HFFc6 (cell line): ENCODE results near the gene COL4A1. TPM values are rescaled to one million over a fixed set of nuclear protein-coding genes. Genes with fewer than 3 reads are reported as not detected.

Source experiments
- DNase-seq: peaks from one replicate; pipeline ENCODE4 v3.0.0-alpha.2; 2018
- H3K27ac Mint-ChIP-seq: 2 replicates; pipeline ENCODE4 v1.8.0; 2020; ENCODE audit warnings: mild to moderate bottlenecking, mixed read lengths
- H3K27me3 Mint-ChIP-seq: 2 replicates; pipeline ENCODE4 v1.8.0; 2021; ENCODE audit warnings: mild to moderate bottlenecking, moderate library complexity, mixed read lengths; ENCODE audit not compliant: insufficient read depth
- H3K36me3 Mint-ChIP-seq: 2 replicates; pipeline ENCODE4 v1.8.0; 2021; ENCODE audit warnings: low read depth, mixed read lengths
- H3K4me1 Mint-ChIP-seq: 2 replicates; pipeline ENCODE4 v1.8.0; 2020; ENCODE audit warnings: low read depth, mixed read lengths
- H3K4me3 Mint-ChIP-seq: 2 replicates; pipeline ENCODE4 v1.8.0; 2020; ENCODE audit warnings: mild to moderate bottlenecking, moderate library complexity, mixed read lengths
- H3K9me3 Mint-ChIP-seq: 2 replicates; pipeline ENCODE4 v1.8.0; 2020; ENCODE audit warnings: mild to moderate bottlenecking, mixed read lengths
- CTCF ChIP-seq: fragments of 200-600 bp; sonication (generic); IDR thresholded peaks from 2 replicates; pipeline ENCODE4 v1.5.0; 2021; ENCODE audit warnings: antibody characterized with exemption, mild to moderate bottlenecking
- total RNA-seq, 6 experiments: library from RNA; stranded (reverse); fragmentation: NEBNext Ultra II Directional; extraction: Animal tissue kit (Norgen Biotek cat#: 25700); gene quantifications; 2 replicates in 1 of 6; 3 replicates in 5 of 6; pipeline ENCODE4 v1.2.3, GENCODE V29; 2021

COL4A1 gene
- total RNA-seq, 6 experiments from 2014 or later = 137 to 328 (median 148) TPM

GRCh38 chr13:110224519-110224918 lies 82.4 kb downstream of the COL4A1 start:
- Mint-ChIP-seq H3K9me3 (no peaks in the 10 kb centered on the region), H3K36me3 (no peaks in the 10 kb centered on the region), H3K4me3 (no peak overlapping the region), H3K4me1 (peaks cover 43% of the 10 kb centered on the region), H3K27me3 (peaks cover 4% of the 10 kb centered on the region; the same call in 1 of the 2 replicates), H3K27ac (no peak overlapping the region)
- DNase-seq = no peak
- no peak for TF ChIP-seq CTCF

- Mint-ChIP-seq H3K4me3 (no peak overlapping the region), H3K36me3 (no peaks in the 10 kb centered on the region), H3K9me3 (no peaks in the 10 kb centered on the region), H3K27ac (peak overlapping the region; percentile 75), H3K27me3 (peaks cover 2% of the 10 kb centered on the region; the same call in 1 of the 2 replicates), H3K4me1 (peaks cover 37% of the 10 kb centered on the region)
- no peak for DNase-seq
- TF ChIP-seq CTCF = no peak
Observed at GRCh38 chr13:110221406-110222117, 85.4 kb downstream of the COL4A1 start.

- no peaks in the 10 kb centered on the region for H3K9me3 Mint-ChIP-seq
- peaks cover 37% of the 10 kb centered on the region for H3K4me1 Mint-ChIP-seq
- no peaks in the 10 kb centered on the region for H3K27me3 Mint-ChIP-seq
- no peak for DNase-seq
- TF ChIP-seq CTCF = no peak
- H3K27ac Mint-ChIP-seq = no peak overlapping the region
- H3K4me3 Mint-ChIP-seq = no peak overlapping the region
- H3K36me3 Mint-ChIP-seq = no peaks in the 10 kb centered on the region
Observed at GRCh38 chr13:110220471-110220870, 86.5 kb downstream of the COL4A1 start.

GRCh38 chr13:110218581-110219201 lies 88.3 kb downstream of the COL4A1 start:
- Mint-ChIP-seq H3K4me1 (peaks cover 38% of the 10 kb centered on the region), H3K9me3 (no peaks in the 10 kb centered on the region), H3K36me3 (no peaks in the 10 kb centered on the region), H3K27me3 (no peaks in the 10 kb centered on the region), H3K27ac (no peak overlapping the region), H3K4me3 (no peak overlapping the region)
- no peak for DNase-seq
- no peak for TF ChIP-seq CTCF

- Mint-ChIP-seq H3K4me3 (no peak overlapping the region), H3K27me3 (peaks cover 1% of the 10 kb centered on the region; the same call in 1 of the 2 replicates), H3K36me3 (no peaks in the 10 kb centered on the region), H3K9me3 (no peaks in the 10 kb centered on the region), H3K4me1 (peaks cover 38% of the 10 kb centered on the region), H3K27ac (no peak overlapping the region)
- no peak for TF ChIP-seq CTCF
- DNase-seq = no peak
Observed at GRCh38 chr13:110217811-110218210, 89.1 kb downstream of the COL4A1 start.
